Measurements from ENCODE around the gene CDC42EP4. TPM values are rescaled to one million over a fixed set of nuclear protein-coding genes. Genes with fewer than 3 reads are reported as not detected.

Gene CDC42EP4
- total RNA-seq, 8 experiments from 2014 or later, result 26.2 to 77.6 (median 39.6) TPM

- Histone ChIP-seq H3K4me3 (no peak overlapping the region), H3K4me1 (replicated peaks in 1 of 2) (peaks cover 45 to 52% of the 10 kb centered on the region in 2 donors), H3K27ac (peak overlapping the region in 1 of 2 donors; percentile 56)
- 89 to 100% (median 95%) methylated on average over 1 to 14 of the region's 52 CpGs; no CpG with 5 or more reads in 3 of the 10 experiments for WGBS, 10 experiments
- peak in 1 of 8 experiments; percentile 10 for ATAC-seq (replicated peaks in 6 of 8)
- in situ Hi-C loops (cut with MboI; ENCODE audit: low pct_unique_long_range_greater_than_20kb in 2 of 9, low sequenced_read_pairs in 9 of 9, unreplicated experiment in 9 of 9), result no loop called here
Observed at GRCh38 chr17:73285916-73286862, 25.6 kb downstream of the CDC42EP4 start.

GRCh38 chr17:73285603-73285908 is 26.2 kb downstream of the CDC42EP4 start:
- in situ Hi-C loops (cut with MboI; ENCODE audit: low pct_unique_long_range_greater_than_20kb in 2 of 9, low sequenced_read_pairs in 9 of 9, unreplicated experiment in 9 of 9), result no loop called here

GRCh38 chr17:73284906-73285602 is 26.7 kb downstream of the CDC42EP4 start:
- Histone ChIP-seq H3K27ac (peak overlapping the region; percentile 42 to 56), H3K4me1 (replicated peaks in 1 of 2) (peaks cover 42 to 52% of the 10 kb centered on the region in 2 donors), H3K4me3 (no peak overlapping the region)
- peak in 4 of 8 experiments; percentile 3 to 18 (median 8) for ATAC-seq (replicated peaks in 6 of 8)
- in situ Hi-C loops (cut with MboI; ENCODE audit: low pct_unique_long_range_greater_than_20kb in 2 of 9, low sequenced_read_pairs in 9 of 9, unreplicated experiment in 9 of 9), result no loop called here
- WGBS, 10 experiments, result 73 to 84% methylated on average over 3 to 6 of the region's 20 CpGs; no CpG with 5 or more reads in 8 of the 10 experiments

More at GRCh38 chr17:73285603-73285908, 26.2 kb downstream of the CDC42EP4 start:
- ATAC-seq (replicated peaks in 6 of 8), result peak in 2 of 8 experiments; percentile 16 to 25
- Histone ChIP-seq H3K4me3 (no peak overlapping the region), H3K27ac (peak overlapping the region in 1 of 2 donors; percentile 56), H3K4me1 (replicated peaks in 1 of 2) (peaks cover 42 to 52% of the 10 kb centered on the region in 2 donors)
- WGBS, 10 experiments, result no CpG with 5 or more reads among the region's 15 CpGs

GRCh38 chr17:73284354-73284753 is 27.4 kb downstream of the CDC42EP4 start:
- in situ Hi-C loops (cut with MboI; ENCODE audit: low pct_unique_long_range_greater_than_20kb in 2 of 9, low sequenced_read_pairs in 9 of 9, unreplicated experiment in 9 of 9), result no loop called here
- H3K4me3 ChIP-seq, result no peak overlapping the region
- H3K4me1 ChIP-seq (replicated peaks in 1 of 2), result peaks cover 41 to 51% of the 10 kb centered on the region in 2 donors
- peak overlapping the region; percentile 18 to 56 for H3K27ac ChIP-seq
- WGBS, 10 experiments, result 41 to 100% (median 65%) methylated on average over 2 to 7 of the region's 8 CpGs; no CpG with 5 or more reads in 1 of the 10 experiments
- ATAC-seq (replicated peaks in 6 of 8), result peak in 3 of 8 experiments; percentile 3 to 29 (median 16)

GRCh38 chr17:73283841-73284282 is 27.9 kb downstream of the CDC42EP4 start:
- peak in 6 of 8 experiments; percentile 4 to 93 (median 90) for ATAC-seq (replicated peaks in 6 of 8)
- 0 to 100% (median 15%) methylated on average over 1 to 8 of the region's 10 CpGs for WGBS, 10 experiments
- peaks cover 37 to 47% of the 10 kb centered on the region in 2 donors for H3K4me1 ChIP-seq (replicated peaks in 1 of 2)

GRCh38 chr17:73283250-73283649 is 28.6 kb downstream of the CDC42EP4 start:
- H3K27ac ChIP-seq, result peak overlapping the region in 1 of 2 donors; percentile 2
- H3K4me1 ChIP-seq (replicated peaks in 1 of 2), result peaks cover 37 to 46% of the 10 kb centered on the region in 2 donors
- H3K4me3 ChIP-seq, result no peak overlapping the region
- 78 to 100% (median 95%) methylated on average over 1 to 4 of the region's 5 CpGs; no CpG with 5 or more reads in 6 of the 10 experiments for whole genome bisulfite sequencing, 10 experiments
- in situ Hi-C loops (cut with MboI; ENCODE audit: low pct_unique_long_range_greater_than_20kb in 2 of 9, low sequenced_read_pairs in 9 of 9, unreplicated experiment in 9 of 9), result no loop called here
- no peak for ATAC-seq (replicated peaks in 6 of 8)

More at GRCh38 chr17:73283841-73284282, 27.9 kb downstream of the CDC42EP4 start:
- Histone ChIP-seq H3K4me3 (no peak overlapping the region), H3K27ac (peak overlapping the region in 1 of 2 donors; percentile 18)
- in situ Hi-C loops (cut with MboI; ENCODE audit: low pct_unique_long_range_greater_than_20kb in 2 of 9, low sequenced_read_pairs in 9 of 9, unreplicated experiment in 9 of 9), result no loop called here

GRCh38 chr17:73282629-73283028 is 29.2 kb downstream of the CDC42EP4 start:
- H3K4me3 ChIP-seq, result no peak overlapping the region
- H3K4me1 ChIP-seq (replicated peaks in 1 of 2), result peaks cover 40 to 46% of the 10 kb centered on the region in 2 donors
- WGBS, 10 experiments, result 74 to 100% (median 95%) methylated on average over 1 to 3 of the region's 9 CpGs; no CpG with 5 or more reads in 6 of the 10 experiments
- ATAC-seq (replicated peaks in 6 of 8), result no peak
- peak overlapping the region in 1 of 2 donors; percentile 32 for H3K27ac ChIP-seq
- in situ Hi-C loops (cut with MboI; ENCODE audit: low pct_unique_long_range_greater_than_20kb in 2 of 9, low sequenced_read_pairs in 9 of 9, unreplicated experiment in 9 of 9), result no loop called here

- in situ Hi-C loops (cut with MboI; ENCODE audit: low pct_unique_long_range_greater_than_20kb in 2 of 9, low sequenced_read_pairs in 9 of 9, unreplicated experiment in 9 of 9), result no loop called here
Observed at GRCh38 chr17:73281928-73282327, 29.9 kb downstream of the CDC42EP4 start.

GRCh38 chr17:73280191-73280590 is 31.6 kb downstream of the CDC42EP4 start:
- 80 to 100% (median 96%) methylated on average over 1 to 8 of the region's 12 CpGs; no CpG with 5 or more reads in 4 of the 10 experiments for WGBS, 10 experiments
- in situ Hi-C loops (cut with MboI; ENCODE audit: low pct_unique_long_range_greater_than_20kb in 2 of 9, low sequenced_read_pairs in 9 of 9, unreplicated experiment in 9 of 9), result no loop called here
- Histone ChIP-seq H3K4me3 (no peak overlapping the region), H3K4me1 (replicated peaks in 1 of 2) (peaks cover 37% of the 10 kb centered on the region in 2 donors), H3K27ac (no peak overlapping the region)
- ATAC-seq (replicated peaks in 6 of 8), result no peak

More at GRCh38 chr17:73281928-73282327, 29.9 kb downstream of the CDC42EP4 start:
- WGBS, 10 experiments, result 60 to 100% (median 79%) methylated on average over 1 to 2 of the region's 7 CpGs; no CpG with 5 or more reads in 6 of the 10 experiments
- H3K4me1 ChIP-seq (replicated peaks in 1 of 2), result peaks cover 40 to 44% of the 10 kb centered on the region in 2 donors
- H3K27ac ChIP-seq, result no peak overlapping the region
- no peak overlapping the region for H3K4me3 ChIP-seq
- ATAC-seq (replicated peaks in 6 of 8), result no peak

GRCh38 chr17:73279704-73280103 is 32.1 kb downstream of the CDC42EP4 start:
- in situ Hi-C loops (cut with MboI; ENCODE audit: low pct_unique_long_range_greater_than_20kb in 2 of 9, low sequenced_read_pairs in 9 of 9, unreplicated experiment in 9 of 9), result no loop called here
- Histone ChIP-seq H3K27ac (no peak overlapping the region), H3K4me1 (replicated peaks in 1 of 2) (peaks cover 32% of the 10 kb centered on the region in 2 donors), H3K4me3 (no peak overlapping the region)
- 90 to 100% (median 98%) methylated on average over 1 to 5 of the region's 7 CpGs; no CpG with 5 or more reads in 4 of the 10 experiments for WGBS, 10 experiments
- peak in 1 of 8 experiments; percentile 4 for ATAC-seq (replicated peaks in 6 of 8)

GRCh38 chr17:73278465-73279453 is 33.0 kb downstream of the CDC42EP4 start:
- 27 to 100% (median 84%) methylated on average over 1 to 7 of the region's 14 CpGs; no CpG with 5 or more reads in 1 of the 10 experiments for WGBS, 10 experiments
- in situ Hi-C loops (cut with MboI; ENCODE audit: low pct_unique_long_range_greater_than_20kb in 2 of 9, low sequenced_read_pairs in 9 of 9, unreplicated experiment in 9 of 9), result no loop called here
- H3K4me1 ChIP-seq (replicated peaks in 1 of 2), result peaks cover 22 to 23% of the 10 kb centered on the region in 2 donors
- H3K27ac ChIP-seq, result no peak overlapping the region
- ATAC-seq (replicated peaks in 6 of 8), result peak; percentile 5 to 70 (median 45)
- H3K4me3 ChIP-seq, result no peak overlapping the region

GRCh38 chr17:73278049-73278464 is 33.7 kb downstream of the CDC42EP4 start:
- Histone ChIP-seq H3K4me3 (no peak overlapping the region), H3K27ac (no peak overlapping the region), H3K4me1 (replicated peaks in 1 of 2) (peaks cover 16 to 20% of the 10 kb centered on the region in 2 donors)
- WGBS, 10 experiments, result 39 to 80% (median 56%) methylated on average over 1 to 7 of the region's 7 CpGs; no CpG with 5 or more reads in 3 of the 10 experiments
- peak in 4 of 8 experiments; percentile 7 to 52 (median 14) for ATAC-seq (replicated peaks in 6 of 8)
- in situ Hi-C loops (cut with MboI; ENCODE audit: low pct_unique_long_range_greater_than_20kb in 2 of 9, low sequenced_read_pairs in 9 of 9, unreplicated experiment in 9 of 9), result no loop called here
